Skin epidermis (tissue), 12 donors: ENCODE measurements around the gene MACROD2.
"Not testable (repeated sequence)": the region's sequence is repeated elsewhere in the genome, so short reads cannot be mapped to it uniquely, and the experiment has no call there.

ENCODE experiments used
- H3K27ac ChIP-seq, 21 experiments: fragments of 200-600 bp; sonication (generic) in 11 of 21; one replicate each; pipeline ENCODE4 v1.5.0; 2020; ENCODE audit warnings: mild to moderate bottlenecking in 3 of 21, inconsistent platforms in 2 of 21, moderate library complexity in 2 of 21
- H3K4me3 ChIP-seq, 7 experiments: fragments of 200-600 bp; sonication (generic) in 2 of 7; one replicate each; pipeline ENCODE4 v1.5.0; 2020; ENCODE audit warnings: inconsistent platforms in 2 of 7, mild to moderate bottlenecking in 2 of 7, moderate library complexity in 1 of 7

The MACROD2 gene

DNA sequence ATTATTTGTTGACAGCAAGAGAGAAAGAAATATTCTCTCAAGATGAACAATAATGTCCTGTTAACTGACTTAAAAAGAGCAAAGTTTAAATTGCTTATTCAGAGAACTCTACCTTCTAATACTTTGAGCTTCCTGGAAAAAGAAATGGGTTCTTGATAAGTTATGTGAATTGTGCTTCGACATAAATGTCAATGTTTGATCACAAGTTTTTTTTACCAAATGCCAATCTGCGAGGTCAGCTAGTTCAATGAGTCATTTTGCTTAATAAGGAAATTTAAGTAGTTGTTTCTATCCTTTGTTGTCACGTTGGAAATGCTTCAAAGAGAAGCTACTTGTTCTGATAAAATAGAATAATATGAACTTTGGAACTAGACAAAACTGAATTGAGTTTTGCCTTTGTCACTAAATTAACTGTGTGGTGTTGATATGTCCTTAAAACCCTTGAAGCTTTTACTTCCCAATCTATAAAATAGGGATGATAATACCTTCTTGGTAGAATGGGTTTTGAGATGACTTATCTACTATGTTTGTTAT lies 984.2 kb downstream of the MACROD2 start:
- Histone ChIP-seq H3K4me3 (no peak overlapping the region), H3K27ac (no peak overlapping the region)

GRCh38 chr20:14981486-14981885 lies 986.2 kb downstream of the MACROD2 start:
- not testable (repeated sequence) for H3K4me3 ChIP-seq, H3K27ac ChIP-seq

- not testable (repeated sequence) for H3K27ac ChIP-seq, H3K4me3 ChIP-seq
Observed at GRCh38 chr20:14982324-14982723, 987.0 kb downstream of the MACROD2 start.

GRCh38 chr20:14984305-14984704 lies 989.0 kb downstream of the MACROD2 start:
- Histone ChIP-seq H3K4me3 (no peak overlapping the region), H3K27ac (no peak overlapping the region)

GRCh38 chr20:14984768-14985622 lies 989.7 kb downstream of the MACROD2 start:
- Histone ChIP-seq H3K27ac (no peak overlapping the region), H3K4me3 (no peak overlapping the region)

DNA sequence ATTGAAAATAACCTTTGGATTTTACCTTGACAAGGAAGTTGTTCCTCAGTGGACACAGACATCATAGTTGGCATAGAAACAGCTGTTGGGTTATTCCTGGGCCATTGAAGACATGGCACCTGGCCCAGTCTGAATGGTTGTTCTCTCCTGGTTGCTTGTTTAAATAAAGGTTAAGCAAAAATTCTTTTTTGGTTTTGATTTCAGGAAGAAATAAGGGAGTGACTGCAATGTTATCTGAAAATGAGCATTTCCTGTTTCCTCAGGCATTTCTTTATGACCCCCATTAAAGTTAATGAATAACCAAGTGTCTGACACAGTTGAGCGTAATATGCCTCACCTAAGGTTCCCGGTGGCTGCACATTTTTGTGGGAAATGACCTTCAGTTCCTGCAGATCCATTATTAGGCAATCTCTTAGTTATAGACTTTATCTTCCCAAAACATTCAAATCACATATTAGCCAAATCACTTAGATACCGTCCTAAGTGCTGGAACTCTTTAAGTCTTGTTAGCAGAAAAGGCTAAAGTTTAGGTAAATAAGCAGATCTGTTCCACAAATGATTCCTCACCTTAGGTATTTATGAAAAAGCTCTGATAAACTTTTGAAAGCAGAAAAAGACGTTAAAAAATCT lies 990.8 kb downstream of the MACROD2 start:
- no peak overlapping the region for H3K4me3 ChIP-seq
- H3K27ac ChIP-seq = no peak overlapping the region

DNA sequence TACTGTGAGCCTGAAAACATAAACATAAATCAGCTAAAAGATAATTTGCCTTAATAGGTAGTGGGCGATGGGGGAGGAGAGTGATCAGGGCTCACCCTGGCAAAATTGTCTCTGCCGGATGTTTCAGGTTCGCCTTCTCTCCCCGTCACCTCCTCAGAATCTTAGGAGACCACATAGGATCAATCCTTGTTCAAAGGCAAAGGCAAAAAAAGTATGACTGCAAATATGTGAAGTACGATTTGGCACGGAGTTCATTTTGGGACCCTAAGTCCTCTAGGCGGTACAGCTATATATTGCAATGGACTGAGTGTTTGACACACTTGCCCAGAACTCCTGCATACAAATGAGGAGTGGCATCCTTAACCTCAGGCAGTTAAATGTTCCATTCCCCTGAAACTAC lies 991.3 kb downstream of the MACROD2 start:
- H3K4me3 ChIP-seq = no peak overlapping the region
- no peak overlapping the region for H3K27ac ChIP-seq

GRCh38 chr20:14989535-14990290 lies 994.4 kb downstream of the MACROD2 start:
- Histone ChIP-seq H3K27ac (no peak overlapping the region), H3K4me3 (no peak overlapping the region)

DNA sequence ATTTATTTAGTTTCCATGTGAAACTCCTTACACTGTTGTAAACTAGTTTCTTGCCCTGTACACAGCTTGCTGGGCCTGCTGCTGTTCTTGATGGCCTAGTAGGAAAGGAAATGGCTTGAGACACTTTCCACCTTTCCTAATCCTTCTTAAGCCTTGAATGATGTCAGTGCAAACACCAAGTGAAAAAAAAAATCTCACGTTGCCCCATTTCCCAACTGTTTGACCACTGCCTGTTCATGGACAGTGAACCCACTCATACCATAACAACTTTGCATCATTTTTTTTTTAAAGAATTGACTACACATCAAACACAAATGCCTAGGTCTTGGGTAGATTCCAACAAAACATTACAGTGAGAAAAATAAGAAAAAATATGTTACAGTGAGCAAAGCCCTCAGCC lies 995.7 kb downstream of the MACROD2 start:
- Histone ChIP-seq H3K4me3 (no peak overlapping the region), H3K27ac (no peak overlapping the region)

- H3K4me3 ChIP-seq = no peak overlapping the region
- no peak overlapping the region for H3K27ac ChIP-seq
Observed at GRCh38 chr20:14992153-14992552, 996.8 kb downstream of the MACROD2 start.

- H3K27ac ChIP-seq = no peak overlapping the region
- no peak overlapping the region for H3K4me3 ChIP-seq
Observed at GRCh38 chr20:14992961-14993360, 997.6 kb downstream of the MACROD2 start.

DNA sequence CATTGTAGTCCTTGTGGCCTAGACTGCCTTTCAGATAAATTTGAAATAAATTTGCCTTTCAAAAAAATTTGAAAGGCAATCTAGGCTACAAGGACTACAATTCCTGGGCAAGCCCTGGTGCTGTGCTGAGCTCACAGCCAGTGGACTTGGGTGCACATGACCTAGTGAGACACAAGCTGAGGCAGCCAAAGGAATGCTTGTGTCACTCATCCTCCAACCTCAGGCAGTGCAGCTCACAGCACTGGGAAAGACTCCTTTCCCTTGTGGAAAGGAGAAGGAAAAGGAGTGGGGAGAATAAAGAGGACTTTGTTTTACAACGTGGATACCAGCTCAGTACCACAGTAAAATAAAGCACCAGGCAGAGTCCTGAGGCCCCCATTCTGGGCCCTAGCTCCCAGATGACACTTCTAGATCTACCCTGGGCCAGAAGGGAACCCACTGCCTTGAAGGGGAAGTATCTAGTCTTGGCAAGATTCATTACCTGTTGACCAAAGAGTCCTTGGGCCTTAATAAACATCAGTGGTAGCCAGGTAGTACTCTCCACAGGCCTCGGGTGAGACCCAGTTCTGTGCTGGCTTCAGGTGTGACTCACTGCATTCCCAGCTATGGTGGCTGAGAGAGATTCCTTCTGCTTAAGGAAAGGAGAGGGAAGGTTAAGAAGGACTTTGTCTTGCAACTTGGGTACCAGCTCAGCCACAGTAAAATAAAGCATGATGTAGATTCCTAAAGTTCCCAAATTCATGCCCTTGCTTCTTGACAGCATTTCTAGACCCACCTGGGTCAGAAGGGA lies 1001.8 kb downstream of the MACROD2 start:
- no peak overlapping the region for H3K4me3 ChIP-seq
- H3K27ac ChIP-seq = no peak overlapping the region

- Histone ChIP-seq H3K4me3 (no peak overlapping the region), H3K27ac (no peak overlapping the region)
Observed at GRCh38 chr20:14997791-14998190, 1002.5 kb downstream of the MACROD2 start.

DNA sequence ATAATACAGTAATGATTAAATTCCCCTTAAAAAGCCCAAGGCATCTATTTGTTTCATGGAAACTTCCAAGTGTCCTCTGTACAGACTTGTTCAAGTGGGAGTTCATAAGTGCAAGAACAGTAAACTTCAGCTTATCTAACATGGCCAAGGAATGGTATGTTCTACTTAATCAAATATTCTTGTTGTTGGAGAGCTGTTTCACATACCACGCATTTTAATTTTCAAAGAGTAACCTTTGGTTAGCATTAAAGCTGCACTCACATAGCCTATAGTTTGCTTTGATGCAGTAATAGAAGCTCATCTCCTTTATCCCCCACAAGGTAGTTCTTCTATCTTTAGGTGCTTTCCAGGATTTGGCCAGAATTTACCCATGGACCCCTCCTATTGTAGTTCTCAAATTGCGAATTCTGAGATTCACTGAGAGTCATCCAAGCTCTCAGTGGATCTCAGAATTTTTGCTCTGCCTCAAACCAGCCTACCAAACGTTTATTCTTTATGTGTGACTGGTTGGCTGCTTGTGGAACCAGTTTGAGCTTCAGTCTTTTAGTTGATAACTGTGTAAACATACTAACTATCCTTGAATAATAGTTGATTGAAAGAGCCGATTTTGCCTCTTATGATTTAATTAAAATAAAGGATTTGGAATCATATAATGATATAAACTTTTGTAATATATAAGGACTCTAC lies 1010.1 kb downstream of the MACROD2 start:
- Histone ChIP-seq H3K4me3 (no peak overlapping the region), H3K27ac (no peak overlapping the region)

DNA sequence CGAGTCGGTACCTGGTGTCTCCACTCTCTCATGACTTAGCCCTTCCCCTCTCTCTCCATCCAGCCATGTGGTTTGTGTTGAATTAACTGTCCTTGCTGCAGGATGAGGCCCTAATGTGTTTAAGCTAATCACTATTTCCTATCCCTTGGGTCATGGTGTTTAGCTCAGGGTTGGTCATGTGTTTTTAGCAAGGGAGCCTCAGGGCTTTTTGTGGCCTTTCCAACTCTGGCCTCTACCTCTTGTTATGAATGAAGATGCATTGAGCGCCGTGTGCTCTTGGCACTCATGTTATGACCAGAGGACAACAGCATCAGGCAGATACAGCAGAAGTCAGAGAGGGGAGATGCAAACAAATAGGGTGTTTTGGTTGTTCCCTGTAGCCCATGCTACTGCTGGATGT lies 1016.3 kb downstream of the MACROD2 start:
- H3K4me3 ChIP-seq = no peak overlapping the region
- no peak overlapping the region for H3K27ac ChIP-seq

DNA sequence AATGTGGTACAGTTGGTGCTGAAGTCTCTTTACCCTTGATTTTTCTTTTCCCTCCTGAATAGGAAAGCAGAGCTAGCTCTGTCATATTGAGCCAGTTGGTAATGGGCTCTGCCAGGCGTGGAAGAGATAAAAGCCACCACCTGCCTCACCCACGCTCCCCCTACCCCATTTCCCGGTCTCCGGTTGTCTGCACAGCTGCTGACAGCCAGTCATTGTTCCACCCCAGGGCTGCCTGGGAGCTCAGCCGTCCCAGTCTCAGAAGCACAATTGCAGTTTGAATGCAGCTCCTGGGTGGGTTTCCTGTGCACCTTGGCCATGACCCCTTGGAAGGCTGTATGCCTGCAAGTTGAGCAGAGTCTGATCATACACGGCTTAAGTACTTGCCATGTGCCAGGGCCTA lies 1017.2 kb downstream of the MACROD2 start:
- no peak overlapping the region for H3K4me3 ChIP-seq
- no peak overlapping the region for H3K27ac ChIP-seq

GRCh38 chr20:15016875-15017274 lies 1021.6 kb downstream of the MACROD2 start:
- not testable (repeated sequence) for H3K27ac ChIP-seq

GRCh38 chr20:15018966-15019365 lies 1023.6 kb downstream of the MACROD2 start:
- H3K27ac ChIP-seq = no peak overlapping the region
- no peak overlapping the region for H3K4me3 ChIP-seq

More at GRCh38 chr20:15016875-15017274, 1021.6 kb downstream of the MACROD2 start:
- H3K4me3 ChIP-seq = not testable (repeated sequence)

GRCh38 chr20:15020845-15021244 lies 1025.5 kb downstream of the MACROD2 start:
- Histone ChIP-seq H3K27ac (no peak overlapping the region), H3K4me3 (no peak overlapping the region)
